IgD-negative memory B cell (primary cell): ENCODE measurements around the gene NCAPD3. TPM values are rescaled to one million over a fixed set of nuclear protein-coding genes. Genes with fewer than 3 reads are reported as not detected.

ENCODE experiments used
- H3K27ac Mint-ChIP-seq, 3 donors: one replicate each; pipeline ENCODE4 v1.8.0; 2020 to 2022; ENCODE audit warnings: mild to moderate bottlenecking in 3 of 3, mixed read lengths in 3 of 3, moderate library complexity in 1 of 3
- H3K27me3 Mint-ChIP-seq: one replicate; pipeline ENCODE4 v1.8.0; 2021; ENCODE audit warnings: mixed read lengths
- H3K36me3 Mint-ChIP-seq: one replicate; pipeline ENCODE4 v1.8.0; 2020; ENCODE audit warnings: mild to moderate bottlenecking, mixed read lengths
- H3K4me1 Mint-ChIP-seq, 3 donors: one replicate each; pipeline ENCODE4 v1.8.0; 2020 to 2022; ENCODE audit warnings: mixed read lengths in 3 of 3, mild to moderate bottlenecking in 1 of 3
- H3K4me3 Mint-ChIP-seq, 4 donors: one replicate each; pipeline ENCODE4 v1.8.0; 2020 to 2022; ENCODE audit warnings: mild to moderate bottlenecking in 4 of 4, mixed read lengths in 4 of 4, moderate library complexity in 3 of 4
- H3K9me3 Mint-ChIP-seq, 3 donors: one replicate each; pipeline ENCODE4 v1.8.0; 2020 to 2021; ENCODE audit warnings: mixed read lengths in 3 of 3, mild to moderate bottlenecking in 1 of 3
- polyA plus RNA-seq: library from polyadenylated mRNA; unstranded; fragments of 300-500 nt; fragmentation: Illumina TruSeq; gene quantifications from one replicate; pipeline ENCODE4 v1.2.3, GENCODE V29; 2021

NCAPD3 gene
- polyA plus RNA-seq: 8.1 TPM

- Mint-ChIP-seq H3K4me1 (peaks cover 19 to 39% (median 27%) of the 10 kb centered on the region in 3 donors), H3K27ac (peak within 1 kb of the TSS; percentile 98 to 99 (median 99)), H3K9me3 (no peaks in the 10 kb centered on the region), H3K27me3 (peaks cover 8% of the 10 kb centered on the region), H3K36me3 (peaks cover 3% of the 10 kb centered on the region), H3K4me3 (peak within 1 kb of the TSS; percentile 92 to 99 (median 96))
Observed at GRCh38 chr11:134223836-134224709, at the start of gene NCAPD3, which contains the start of gene VPS26B. Gene NCAPD3 (minus strand): TSS chr11:134223967. CDS start chr11:134223926, 41 bp downstream. Gene VPS26B (plus strand): TSS chr11:134224671. CDS start chr11:134225123, 452 bp downstream.

DNA sequence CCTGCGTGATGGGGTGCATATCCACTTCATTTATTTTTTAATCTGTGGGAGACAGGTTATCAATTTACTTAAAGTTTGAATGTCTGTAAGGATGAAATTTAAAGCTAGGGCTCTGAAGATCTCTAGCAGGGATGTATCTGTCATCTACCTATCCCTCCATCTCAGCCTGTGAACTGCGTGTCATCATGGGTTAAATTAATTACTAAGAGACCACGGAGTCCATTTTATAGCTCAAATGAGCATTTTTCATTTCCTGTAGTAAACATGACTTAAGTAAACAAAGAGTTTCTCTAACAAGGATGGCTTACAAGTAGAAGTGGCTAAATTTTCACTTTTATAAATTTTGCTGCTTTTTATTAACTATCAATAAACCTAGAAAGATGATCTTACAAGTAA is 49.5 kb upstream of the NCAPD3 start:
- no peak overlapping the region for H3K27ac Mint-ChIP-seq
- H3K27me3 Mint-ChIP-seq: peaks cover 53% of the 10 kb centered on the region
- H3K9me3 Mint-ChIP-seq: peaks cover 0 to 4% (median 0%) of the 10 kb centered on the region in 3 donors
- H3K4me1 Mint-ChIP-seq: peaks cover 8 to 25% (median 21%) of the 10 kb centered on the region in 3 donors
- no peak overlapping the region for H3K4me3 Mint-ChIP-seq
- no peaks in the 10 kb centered on the region for H3K36me3 Mint-ChIP-seq

DNA sequence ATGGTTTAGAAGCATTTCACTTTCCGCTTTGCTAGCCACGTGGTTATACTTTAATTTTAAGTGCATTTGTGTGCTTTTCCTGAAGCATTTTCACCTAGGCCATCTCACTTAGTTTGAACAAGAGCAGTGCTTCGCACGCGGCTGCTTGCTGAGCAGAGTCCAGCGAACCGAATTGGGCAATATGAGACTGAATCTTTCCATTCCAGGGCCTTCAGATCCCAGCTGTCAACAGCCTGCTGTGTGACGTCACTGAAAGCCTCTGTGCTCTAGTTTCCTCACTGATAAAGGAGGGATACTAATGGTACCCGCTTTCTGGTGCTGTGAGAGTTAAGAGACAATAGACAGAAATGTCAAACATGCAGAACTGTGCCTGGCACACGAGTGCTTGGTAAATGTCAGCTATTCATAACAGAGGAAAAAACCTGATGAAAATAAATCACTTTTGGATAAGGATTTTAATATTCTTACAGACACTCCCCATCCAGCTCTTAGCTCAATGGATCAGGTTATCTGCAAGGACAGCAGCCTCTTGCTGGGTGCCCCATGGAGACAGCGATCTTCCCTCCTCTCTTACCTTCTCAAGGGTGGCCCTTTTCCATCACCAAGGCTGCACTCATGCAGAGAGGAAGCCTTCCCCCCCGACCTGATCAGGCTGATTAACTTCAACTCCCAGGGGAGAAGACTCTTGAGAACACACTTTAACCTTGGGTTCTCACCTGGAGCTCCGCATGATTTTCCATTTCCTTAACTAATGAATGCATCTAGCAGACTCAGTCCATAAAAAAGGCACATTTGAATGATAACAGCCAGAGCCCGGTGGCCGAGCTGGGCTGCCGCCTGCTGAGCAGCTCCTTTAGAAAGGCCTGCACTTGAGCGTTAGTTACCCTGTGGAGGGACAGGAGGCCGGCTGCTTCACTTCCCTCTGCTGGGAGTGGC is 48.9 kb upstream of the NCAPD3 start:
- Mint-ChIP-seq H3K36me3 (no peaks in the 10 kb centered on the region), H3K27ac (no peak overlapping the region), H3K4me1 (peaks cover 9 to 25% (median 21%) of the 10 kb centered on the region in 3 donors), H3K9me3 (peaks cover 0 to 3% (median 0%) of the 10 kb centered on the region in 3 donors), H3K4me3 (no peak overlapping the region), H3K27me3 (peaks cover 53% of the 10 kb centered on the region)

DNA sequence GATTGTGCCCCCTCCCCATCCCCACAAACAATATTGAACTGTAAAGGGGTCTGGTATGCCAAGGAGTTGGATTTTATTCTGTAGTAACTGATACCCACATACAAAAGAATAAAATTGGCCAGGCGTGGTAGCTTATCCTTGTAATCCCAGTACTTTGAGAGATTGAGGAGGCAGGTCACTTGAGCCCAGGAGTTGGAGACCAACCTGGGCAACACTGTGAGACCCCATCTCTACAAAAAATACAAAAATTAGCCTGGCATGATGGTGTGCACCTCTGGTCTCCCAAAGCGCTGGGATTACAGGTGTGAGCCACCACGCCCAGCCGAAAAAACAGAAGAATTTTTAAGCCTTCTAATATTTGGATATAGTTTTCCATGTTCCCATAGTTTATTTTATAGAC is 48.2 kb upstream of the NCAPD3 start:
- no peaks in the 10 kb centered on the region for H3K9me3 Mint-ChIP-seq
- H3K4me3 Mint-ChIP-seq: no peak overlapping the region
- H3K27me3 Mint-ChIP-seq: peaks cover 47% of the 10 kb centered on the region
- no peaks in the 10 kb centered on the region for H3K36me3 Mint-ChIP-seq
- H3K4me1 Mint-ChIP-seq: peaks cover 7 to 22% (median 18%) of the 10 kb centered on the region in 3 donors
- no peak overlapping the region for H3K27ac Mint-ChIP-seq

GRCh38 chr11:134270250-134270714 is 46.5 kb upstream of the NCAPD3 start:
- H3K27me3 Mint-ChIP-seq: peaks cover 37% of the 10 kb centered on the region
- H3K4me3 Mint-ChIP-seq: no peak overlapping the region
- H3K4me1 Mint-ChIP-seq: peaks cover 5 to 13% (median 9%) of the 10 kb centered on the region in 3 donors

DNA sequence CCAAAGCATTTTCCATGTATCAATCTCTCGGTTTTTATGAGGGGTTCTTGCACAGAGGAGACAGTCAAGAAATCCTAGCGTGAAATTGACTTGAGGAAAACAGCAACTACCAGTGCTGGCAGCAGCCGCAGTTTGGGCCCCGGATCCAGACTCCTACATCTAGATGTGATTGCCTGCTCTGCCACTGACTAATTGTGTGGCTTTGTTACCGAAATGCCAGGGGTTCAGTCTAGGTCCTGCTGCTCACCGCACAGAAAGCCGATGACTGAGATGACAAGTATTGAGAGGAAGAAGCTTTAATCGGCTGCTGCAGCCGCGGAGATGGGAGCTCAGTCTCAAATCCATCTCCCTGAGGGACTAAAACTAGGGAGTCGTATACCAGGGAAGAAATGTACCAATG is 44.2 kb upstream of the NCAPD3 start:
- H3K4me1 Mint-ChIP-seq: peaks cover 3 to 6% (median 4%) of the 10 kb centered on the region in 3 donors
- peak overlapping the region in 1 of 3 donors; percentile 50 for H3K27ac Mint-ChIP-seq
- H3K36me3 Mint-ChIP-seq: no peaks in the 10 kb centered on the region
- H3K27me3 Mint-ChIP-seq: peaks cover 24% of the 10 kb centered on the region
- no peak overlapping the region for H3K4me3 Mint-ChIP-seq
- H3K9me3 Mint-ChIP-seq: no peaks in the 10 kb centered on the region

More at GRCh38 chr11:134270250-134270714, 46.5 kb upstream of the NCAPD3 start:
- Mint-ChIP-seq H3K36me3 (no peaks in the 10 kb centered on the region), H3K9me3 (no peaks in the 10 kb centered on the region), H3K27ac (no peak overlapping the region)

- H3K36me3 Mint-ChIP-seq: no peaks in the 10 kb centered on the region
- no peak overlapping the region for H3K4me3 Mint-ChIP-seq
- peaks cover 20% of the 10 kb centered on the region for H3K27me3 Mint-ChIP-seq
- H3K27ac Mint-ChIP-seq: no peak overlapping the region
- no peaks in the 10 kb centered on the region for H3K9me3 Mint-ChIP-seq
- H3K4me1 Mint-ChIP-seq: peaks cover 0 to 4% (median 3%) of the 10 kb centered on the region in 3 donors
Observed at GRCh38 chr11:134267461-134267860, 43.7 kb upstream of the NCAPD3 start.

DNA sequence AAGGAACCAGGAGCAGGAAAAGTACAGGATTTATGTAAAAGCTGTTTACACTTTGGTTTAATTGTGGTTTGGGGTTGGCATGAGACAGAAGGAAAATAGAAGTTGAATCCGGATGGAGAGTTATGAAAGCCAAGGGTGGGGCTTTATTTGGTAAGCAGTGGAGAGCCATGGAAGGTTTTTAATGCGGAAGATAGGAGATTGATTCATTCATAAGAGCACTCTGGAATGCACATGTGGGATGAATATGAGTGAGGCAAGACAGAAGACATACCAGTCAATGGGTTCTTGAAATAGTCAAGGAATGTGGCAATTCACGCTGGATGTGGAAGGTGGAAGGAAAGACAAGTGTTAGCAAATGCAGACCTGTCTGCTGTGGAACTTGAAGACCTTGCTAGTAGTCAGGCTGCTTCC is 43.1 kb upstream of the NCAPD3 start:
- Mint-ChIP-seq H3K27ac (no peak overlapping the region), H3K4me1 (peaks cover 0 to 4% (median 0%) of the 10 kb centered on the region in 3 donors), H3K27me3 (peaks cover 17% of the 10 kb centered on the region)

GRCh38 chr11:134266440-134266839 is 42.7 kb upstream of the NCAPD3 start:
- Mint-ChIP-seq H3K36me3 (no peaks in the 10 kb centered on the region), H3K4me1 (peaks cover 0 to 2% (median 0%) of the 10 kb centered on the region in 3 donors), H3K4me3 (no peak overlapping the region), H3K9me3 (no peaks in the 10 kb centered on the region), H3K27me3 (peaks cover 17% of the 10 kb centered on the region), H3K27ac (no peak overlapping the region)

More for the DNA sequence above, 43.1 kb upstream of the NCAPD3 start:
- H3K36me3 Mint-ChIP-seq: no peaks in the 10 kb centered on the region
- no peak overlapping the region for H3K4me3 Mint-ChIP-seq
- no peaks in the 10 kb centered on the region for H3K9me3 Mint-ChIP-seq

DNA sequence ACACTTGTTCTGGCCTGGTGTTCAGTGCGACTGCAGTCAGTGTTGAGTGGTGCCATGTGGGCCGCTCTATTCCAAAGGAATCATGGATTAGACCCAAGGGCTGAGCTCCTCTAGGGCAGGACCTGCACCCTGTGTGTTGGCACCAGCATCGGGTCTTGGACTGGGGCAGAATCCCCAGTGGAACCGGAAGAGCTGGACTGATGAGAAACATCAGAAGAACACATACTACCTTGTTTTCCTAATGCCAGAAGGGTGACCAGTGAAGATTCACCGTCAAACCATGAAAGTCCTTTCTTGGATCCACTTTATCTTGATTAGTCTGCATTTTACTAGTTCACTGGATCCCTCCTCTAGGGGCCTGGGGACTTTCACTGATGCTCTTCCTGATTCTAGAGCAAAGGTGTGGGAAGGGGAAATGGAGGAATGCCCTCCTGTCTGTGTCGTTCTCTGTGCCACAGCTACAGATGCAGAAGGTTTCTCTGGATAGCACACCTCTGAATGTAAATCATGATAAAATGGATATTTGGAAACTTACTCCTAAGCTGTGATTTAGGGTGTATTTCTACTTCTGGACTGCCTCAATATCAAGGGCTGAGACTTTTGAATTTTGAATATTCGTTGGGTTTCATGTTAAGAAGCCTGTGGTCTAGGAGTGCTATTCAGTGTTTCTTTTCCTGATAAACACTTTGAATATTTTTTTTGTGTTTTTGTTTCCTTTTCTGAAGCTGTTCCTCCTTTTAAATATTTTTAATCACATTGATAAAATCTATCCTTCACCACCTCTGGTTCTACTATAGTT is 41.4 kb upstream of the NCAPD3 start:
- no peak overlapping the region for H3K27ac Mint-ChIP-seq
- H3K4me1 Mint-ChIP-seq: peaks cover 0 to 3% (median 1%) of the 10 kb centered on the region in 3 donors
- peaks cover 10% of the 10 kb centered on the region for H3K27me3 Mint-ChIP-seq
- H3K9me3 Mint-ChIP-seq: no peaks in the 10 kb centered on the region
- peaks cover 2% of the 10 kb centered on the region for H3K36me3 Mint-ChIP-seq
- H3K4me3 Mint-ChIP-seq: no peak overlapping the region

GRCh38 chr11:134261626-134262488 is 38.1 kb upstream of the NCAPD3 start:
- Mint-ChIP-seq H3K9me3 (no peaks in the 10 kb centered on the region), H3K27ac (no peak overlapping the region), H3K4me3 (no peak overlapping the region), H3K36me3 (peaks cover 4% of the 10 kb centered on the region), H3K27me3 (no peaks in the 10 kb centered on the region), H3K4me1 (peaks cover 0 to 3% (median 0%) of the 10 kb centered on the region in 3 donors)

DNA sequence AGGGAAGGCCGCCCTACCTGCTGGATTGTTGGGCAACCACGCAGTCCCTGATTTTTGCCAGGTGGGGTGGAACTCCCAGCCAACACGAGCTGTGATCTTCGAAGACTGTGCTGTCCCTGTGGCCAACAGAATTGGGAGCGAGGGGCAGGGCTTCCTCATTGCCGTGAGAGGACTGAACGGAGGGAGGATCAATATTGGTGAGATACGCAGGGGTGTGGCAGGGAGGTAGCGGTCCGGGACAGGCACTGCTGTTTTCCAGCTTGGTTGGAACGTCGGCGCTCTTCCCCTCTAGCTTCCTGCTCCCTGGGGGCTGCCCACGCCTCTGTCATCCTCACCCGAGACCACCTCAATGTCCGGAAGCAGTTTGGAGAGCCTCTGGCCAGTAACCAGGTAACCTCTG is 37.2 kb upstream of the NCAPD3 start:
- H3K27me3 Mint-ChIP-seq: no peaks in the 10 kb centered on the region
- H3K36me3 Mint-ChIP-seq: peaks cover 6% of the 10 kb centered on the region
- H3K9me3 Mint-ChIP-seq: no peaks in the 10 kb centered on the region

GRCh38 chr11:134260503-134260902 is 36.7 kb upstream of the NCAPD3 start:
- Mint-ChIP-seq H3K9me3 (no peaks in the 10 kb centered on the region), H3K4me1 (peaks cover 0 to 3% (median 0%) of the 10 kb centered on the region in 3 donors), H3K36me3 (peaks cover 6% of the 10 kb centered on the region), H3K27me3 (no peaks in the 10 kb centered on the region), H3K27ac (no peak overlapping the region), H3K4me3 (no peak overlapping the region)

More for the DNA sequence above, 37.2 kb upstream of the NCAPD3 start:
- no peak overlapping the region for H3K4me3 Mint-ChIP-seq
- no peak overlapping the region for H3K27ac Mint-ChIP-seq
- peaks cover 0 to 3% (median 0%) of the 10 kb centered on the region in 3 donors for H3K4me1 Mint-ChIP-seq
